Ovary (tissue), 3 donors: ENCODE results near the gene RPS6KA5.

Experiments used
- POLR2A ChIP-seq: fragments of 450-650 bp; IDR thresholded peaks from one replicate; pipeline ENCODE4 v1.6.1; 2017; ENCODE audit warnings: antibody characterized with exemption, mild to moderate bottlenecking, moderate library complexity
- TF ChIP-seq, protein P1 (sequence below), 3 donors: fragments of 450-650 bp in 2 of 3; fragments of 200-600 bp in 1 of 3; IDR thresholded peaks; one replicate each; pipeline versions ENCODE4 v1.5.1 to v1.8.0; 2016 to 2022; ENCODE audit warnings: antibody characterized with exemption in 3 of 3, mild to moderate bottlenecking in 1 of 3
- donor health status: DM: no; HTN: no; CAD: no.

DNA sequence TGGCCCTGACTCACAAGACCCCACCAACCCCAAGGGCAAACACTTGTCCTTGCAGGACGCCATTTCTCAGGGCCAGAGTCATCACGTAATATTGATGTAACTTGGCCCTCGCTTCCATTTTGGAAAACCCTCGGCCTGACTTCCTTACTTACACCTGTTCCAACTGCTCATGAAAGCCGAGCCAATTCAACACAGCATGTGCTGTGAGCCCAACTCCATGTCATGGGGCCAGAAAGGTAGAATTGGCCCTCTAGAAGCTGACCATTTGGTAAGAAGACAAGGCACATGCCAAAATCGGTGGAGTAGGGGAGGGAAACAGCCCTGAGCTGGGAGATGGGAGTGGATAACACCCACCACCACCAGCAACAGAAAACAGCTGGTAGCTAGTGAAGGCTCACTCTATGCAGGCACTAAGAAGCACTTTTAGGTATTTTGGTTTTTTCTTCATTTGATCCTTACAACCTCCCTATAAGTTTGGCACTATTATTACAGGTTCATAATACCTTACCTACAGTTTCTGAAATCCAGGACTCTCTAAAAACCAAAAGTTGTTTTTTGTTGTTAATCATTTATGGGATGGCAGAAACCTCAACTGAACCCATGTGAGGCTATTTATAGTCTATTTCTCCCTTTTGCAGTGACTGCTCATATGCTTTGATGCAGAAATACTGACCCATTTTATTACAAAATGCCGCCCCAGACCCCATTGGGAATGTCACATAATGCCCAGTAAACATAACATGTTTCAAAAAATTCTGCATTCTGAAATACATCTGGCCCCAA lies 250.7 kb downstream of the RPS6KA5 start:
- TF ChIP-seq, protein P1, sequence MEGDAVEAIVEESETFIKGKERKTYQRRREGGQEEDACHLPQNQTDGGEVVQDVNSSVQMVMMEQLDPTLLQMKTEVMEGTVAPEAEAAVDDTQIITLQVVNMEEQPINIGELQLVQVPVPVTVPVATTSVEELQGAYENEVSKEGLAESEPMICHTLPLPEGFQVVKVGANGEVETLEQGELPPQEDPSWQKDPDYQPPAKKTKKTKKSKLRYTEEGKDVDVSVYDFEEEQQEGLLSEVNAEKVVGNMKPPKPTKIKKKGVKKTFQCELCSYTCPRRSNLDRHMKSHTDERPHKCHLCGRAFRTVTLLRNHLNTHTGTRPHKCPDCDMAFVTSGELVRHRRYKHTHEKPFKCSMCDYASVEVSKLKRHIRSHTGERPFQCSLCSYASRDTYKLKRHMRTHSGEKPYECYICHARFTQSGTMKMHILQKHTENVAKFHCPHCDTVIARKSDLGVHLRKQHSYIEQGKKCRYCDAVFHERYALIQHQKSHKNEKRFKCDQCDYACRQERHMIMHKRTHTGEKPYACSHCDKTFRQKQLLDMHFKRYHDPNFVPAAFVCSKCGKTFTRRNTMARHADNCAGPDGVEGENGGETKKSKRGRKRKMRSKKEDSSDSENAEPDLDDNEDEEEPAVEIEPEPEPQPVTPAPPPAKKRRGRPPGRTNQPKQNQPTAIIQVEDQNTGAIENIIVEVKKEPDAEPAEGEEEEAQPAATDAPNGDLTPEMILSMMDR (IDR thresholded peaks at IDR 0.05) = no peak
- no peak for TF ChIP-seq POLR2A
